Upper lobe of left lung (tissue), 4 donors: ENCODE measurements around the gene MAP7D3.

Experiments used
- CTCF ChIP-seq, 6 experiments: fragments of 450-650 bp in 4 of 6; fragments of 200-600 bp in 2 of 6; sonication (generic) in 2 of 6; IDR thresholded peaks; one replicate each; pipeline ENCODE4 v1.5.1; 2016 to 2019; ENCODE audit warnings: antibody characterized with exemption in 6 of 6
- EP300 ChIP-seq, 4 donors: sonication (generic); formaldehyde crosslinking; IDR thresholded peaks; one replicate each; pipeline ENCODE4 v1.5.1; 2017; ENCODE audit warnings: antibody characterized with exemption in 4 of 4, control low read depth in 2 of 4
- POLR2A ChIP-seq, 4 donors: fragments of 450-650 bp; IDR thresholded peaks; one replicate each; pipeline ENCODE4 v1.5.1; 2016 to 2017; ENCODE audit warnings: antibody characterized with exemption in 4 of 4, mild to moderate bottlenecking in 2 of 4
- POLR2AphosphoS5 ChIP-seq, 2 donors: sonication (generic); formaldehyde crosslinking; IDR thresholded peaks; one replicate each; pipeline ENCODE4 v1.5.1; 2017; ENCODE audit warnings: antibody characterized with exemption in 2 of 2

GRCh38 chrX:136179133-136179532, 72.1 kb downstream of the MAP7D3 start:
- TF ChIP-seq EP300 (IDR thresholded peaks at IDR 0.05): no peak
- TF ChIP-seq CTCF (IDR thresholded peaks at IDR 0.05): no peak
- TF ChIP-seq POLR2A (IDR thresholded peaks at IDR 0.05): no peak
- no peak for TF ChIP-seq POLR2AphosphoS5 (IDR thresholded peaks at IDR 0.05)
